ENCODE results near the gene ZNF837.

Gene ZNF837

DNA sequence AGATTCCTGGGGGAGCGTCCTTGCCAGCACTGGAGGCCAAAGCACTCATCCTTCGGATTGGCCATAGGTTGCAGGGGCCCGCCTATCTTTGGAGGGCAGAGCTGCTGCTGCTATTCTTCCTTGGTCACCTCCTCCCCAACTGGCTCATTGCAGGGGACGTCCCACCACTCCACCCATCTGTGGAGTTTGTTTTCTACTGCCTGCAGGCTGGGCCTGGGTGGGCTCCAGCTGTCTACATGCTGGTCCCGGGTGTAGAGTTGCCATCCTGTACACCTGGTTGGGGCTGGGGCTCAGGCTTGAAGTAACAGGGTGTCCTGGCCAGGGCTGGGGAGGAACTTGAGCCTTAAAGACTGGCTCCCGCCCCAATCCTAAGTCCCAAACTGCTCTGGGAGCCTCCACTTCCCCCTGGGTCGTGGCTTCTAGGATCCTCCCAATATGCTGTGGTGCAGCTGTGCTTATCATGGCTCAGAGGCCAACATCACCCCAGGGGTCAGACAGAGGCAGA, 16.8 kb upstream of the ZNF837 start:
- ChIA-PET POLR2A (interaction anchor here (1.0 kb wide), 1 partner anchor 122 kb away, joined by 3 read pairs; the partner anchor contains the start of gene ZBTB45), CTCF (no interaction called here)
- DNase-seq (ENCODE audit: extremely low spot score) = no peak
- TF ChIP-seq LEF1 (IDR thresholded peaks at IDR 0.05; ENCODE audit: borderline replicate concordance) (no peak), BHLHE40 (IDR thresholded peaks at IDR 0.05; ENCODE audit: borderline replicate concordance) (no peak), ZNF384 (IDR thresholded peaks at IDR 0.05) (no peak), FOXA1 (IDR thresholded peaks at IDR 0.05) (no peak), HDGF (IDR thresholded peaks at IDR 0.05; ENCODE audit: borderline replicate concordance) (no peak)

DNA sequence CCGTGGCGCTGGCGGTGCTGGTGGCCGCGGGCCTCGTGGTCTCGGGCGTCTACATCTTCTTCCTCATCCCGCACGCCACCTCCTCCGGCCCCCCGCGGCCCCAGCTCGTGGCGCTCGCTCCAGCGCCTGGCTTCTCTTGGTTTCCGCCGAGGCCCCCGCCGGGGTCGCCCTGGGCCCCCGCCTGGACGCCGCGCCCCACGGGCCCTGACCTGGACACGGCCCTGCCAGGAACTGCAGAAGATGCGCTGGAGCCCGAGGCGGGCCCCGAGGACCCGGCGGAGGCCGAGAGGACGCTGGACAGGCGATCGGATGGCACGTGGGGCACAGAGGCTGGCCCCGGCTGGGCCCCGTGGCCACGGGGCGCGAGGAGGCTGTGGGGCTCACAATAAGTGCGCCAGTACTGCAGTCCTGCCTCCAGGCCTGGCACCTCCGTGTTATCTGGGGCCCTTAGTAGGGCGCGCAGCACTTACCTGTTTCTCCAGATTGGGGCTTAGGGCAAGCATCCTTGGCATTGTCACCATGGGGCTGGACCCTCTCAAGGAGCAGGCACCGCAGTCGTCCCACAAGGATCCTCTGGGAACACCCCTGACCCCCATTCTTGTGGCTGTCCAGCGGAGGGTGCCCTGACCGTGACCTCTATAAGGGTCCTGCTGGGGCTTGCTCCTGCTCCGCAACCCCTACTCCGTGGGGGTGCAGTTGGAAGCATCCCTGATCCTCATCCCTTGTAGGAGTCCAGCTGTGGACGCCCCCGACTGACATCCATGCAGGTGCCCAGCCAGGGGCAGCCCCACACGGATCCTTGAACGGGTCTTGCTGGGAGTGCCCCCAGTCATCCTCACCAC, 16.1 kb upstream of the ZNF837 start:
- POLR2A ChIA-PET = interaction anchor here (1.0 kb wide), 1 partner anchor 122 kb away, joined by 3 read pairs; the partner anchor contains the start of gene ZBTB45
- no peak for DNase-seq (ENCODE audit: extremely low spot score)
- TF ChIP-seq FOXM1 (IDR thresholded peaks at IDR 0.05; ENCODE audit: borderline replicate concordance) = no peak
- no peak for TF ChIP-seq SUZ12 (IDR thresholded peaks at IDR 0.05)
- TF ChIP-seq ZNF384 (IDR thresholded peaks at IDR 0.05) = no peak
- CTCF ChIA-PET = no interaction called here

DNA sequence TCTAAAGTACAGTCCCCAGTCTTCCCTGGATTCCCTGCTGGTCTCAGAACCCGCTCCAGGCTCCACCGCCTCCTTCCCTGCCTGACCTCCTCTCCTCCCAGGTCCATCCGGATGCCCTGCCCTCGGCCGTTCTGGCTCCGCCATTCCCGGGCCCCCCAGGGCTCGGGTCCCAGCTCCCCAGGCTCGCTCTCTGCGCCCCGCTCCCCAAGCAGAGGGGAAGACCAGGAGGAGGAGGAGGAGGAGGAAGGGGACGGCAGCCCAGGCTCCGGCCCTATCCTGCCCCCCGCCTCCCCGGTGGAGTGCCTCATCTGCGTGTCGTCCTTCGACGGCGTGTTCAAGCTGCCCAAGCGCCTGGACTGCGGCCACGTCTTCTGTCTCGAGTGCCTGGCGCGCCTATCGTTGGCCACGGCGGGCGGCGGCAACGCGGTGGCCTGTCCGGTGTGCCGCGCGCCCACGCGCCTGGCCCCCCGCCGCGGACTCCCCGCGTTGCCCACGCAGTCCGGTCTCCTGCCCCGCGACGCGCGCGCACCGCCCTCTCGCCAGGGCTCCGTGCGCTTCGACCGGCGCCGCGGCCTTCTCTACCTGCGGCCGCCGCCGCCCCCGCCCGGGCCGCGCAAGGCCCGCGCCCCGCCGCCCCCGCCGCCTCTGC, 15.3 kb upstream of the ZNF837 start:
- TF ChIP-seq ARNT (IDR thresholded peaks at IDR 0.05) (no peak), NFRKB (IDR thresholded peaks at IDR 0.05) (no peak), L3MBTL2 (conservative IDR thresholded peaks at IDR 0.05) (no peak), SUZ12 (IDR thresholded peaks at IDR 0.05) (no peak), HDGF (IDR thresholded peaks at IDR 0.05; ENCODE audit: borderline replicate concordance) (no peak), BHLHE40 (IDR thresholded peaks at IDR 0.05; ENCODE audit: borderline replicate concordance) (no peak), ZNF384 (IDR thresholded peaks at IDR 0.05) (no peak), FOXA1 (IDR thresholded peaks at IDR 0.05) (no peak), LEF1 (IDR thresholded peaks at IDR 0.05; ENCODE audit: borderline replicate concordance) (no peak), ELF4 (IDR thresholded peaks at IDR 0.05) (no peak), TARDBP (IDR thresholded peaks at IDR 0.05) (no peak), CTBP1 (IDR thresholded peaks at IDR 0.05; ENCODE audit: borderline replicate concordance) (no peak), FOXM1 (IDR thresholded peaks at IDR 0.05; ENCODE audit: borderline replicate concordance) (no peak), FOXK2 (IDR thresholded peaks at IDR 0.05) (no peak), SP1 (IDR thresholded peaks at IDR 0.05) (no peak)
- TF ChIP-seq, protein P1, sequence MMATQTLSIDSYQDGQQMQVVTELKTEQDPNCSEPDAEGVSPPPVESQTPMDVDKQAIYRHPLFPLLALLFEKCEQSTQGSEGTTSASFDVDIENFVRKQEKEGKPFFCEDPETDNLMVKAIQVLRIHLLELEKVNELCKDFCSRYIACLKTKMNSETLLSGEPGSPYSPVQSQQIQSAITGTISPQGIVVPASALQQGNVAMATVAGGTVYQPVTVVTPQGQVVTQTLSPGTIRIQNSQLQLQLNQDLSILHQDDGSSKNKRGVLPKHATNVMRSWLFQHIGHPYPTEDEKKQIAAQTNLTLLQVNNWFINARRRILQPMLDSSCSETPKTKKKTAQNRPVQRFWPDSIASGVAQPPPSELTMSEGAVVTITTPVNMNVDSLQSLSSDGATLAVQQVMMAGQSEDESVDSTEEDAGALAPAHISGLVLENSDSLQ (IDR thresholded peaks at IDR 0.05) = no peak
- ChIA-PET CTCF (no interaction called here), POLR2A (interaction anchor here (1.8 kb wide), 1 partner anchor 148 kb away, joined by 5 read pairs; the partner anchor contains the start of gene TRIM28)
- DNase-seq (ENCODE audit: extremely low spot score) = no peak

DNA sequence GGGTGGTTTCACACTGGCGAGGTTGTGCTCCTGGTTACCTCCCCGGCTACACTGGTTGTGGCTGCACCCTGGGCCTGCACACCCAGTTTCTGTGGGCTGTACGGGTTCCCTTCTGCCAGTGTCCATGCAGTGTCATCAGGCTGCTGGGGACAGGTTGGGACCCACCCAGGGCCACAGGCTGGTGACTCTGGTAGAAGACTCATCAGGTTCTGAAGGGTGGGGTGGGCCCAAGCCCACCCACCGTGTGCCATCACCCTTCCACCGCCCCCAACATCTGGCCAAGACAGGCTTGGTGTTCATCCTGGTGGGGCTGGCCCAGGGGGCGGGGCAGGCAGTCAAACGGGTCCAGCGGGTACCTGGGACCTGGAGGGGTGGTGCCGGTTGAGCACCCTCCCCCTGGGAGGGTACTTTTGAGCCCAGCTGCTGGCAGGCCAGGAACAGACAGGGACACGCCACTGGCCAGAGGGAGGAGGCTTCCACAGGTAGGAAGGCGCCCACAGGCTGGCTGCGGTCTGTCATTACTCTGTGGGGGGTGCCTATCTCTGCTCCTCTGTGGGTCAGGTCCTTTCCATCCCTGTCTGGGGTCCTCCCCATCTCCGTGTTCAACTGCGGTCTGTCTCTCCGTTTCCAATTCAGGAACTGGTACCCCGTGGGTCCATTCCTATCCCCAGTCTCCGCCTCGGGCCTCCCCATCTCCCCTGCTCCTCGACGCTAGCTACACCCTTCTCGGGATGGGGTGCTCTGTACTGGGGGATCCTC, 14.6 kb upstream of the ZNF837 start, which contains the start of gene RNF225:
Gene RNF225 (plus strand): TSS at position 437 of the 759 bp plus-strand sequence. CDS start 434 bp downstream, outside the sequence.
- POLR2A ChIA-PET = interaction anchor here (1.0 to 1.8 kb wide), 2 partner anchors 12 to 148 kb away, joined by 3 to 5 read pairs; partner anchors contain the start of gene TRIM28
- TF ChIP-seq L3MBTL2 (conservative IDR thresholded peaks at IDR 0.05) (no peak), ARNT (IDR thresholded peaks at IDR 0.05) (no peak), ELF4 (IDR thresholded peaks at IDR 0.05) (0 out of 2 replicates have a peak, but pooled peaks have one; percentile 12)
- no peak for DNase-seq (ENCODE audit: extremely low spot score)
- CTCF ChIA-PET = no interaction called here

DNA sequence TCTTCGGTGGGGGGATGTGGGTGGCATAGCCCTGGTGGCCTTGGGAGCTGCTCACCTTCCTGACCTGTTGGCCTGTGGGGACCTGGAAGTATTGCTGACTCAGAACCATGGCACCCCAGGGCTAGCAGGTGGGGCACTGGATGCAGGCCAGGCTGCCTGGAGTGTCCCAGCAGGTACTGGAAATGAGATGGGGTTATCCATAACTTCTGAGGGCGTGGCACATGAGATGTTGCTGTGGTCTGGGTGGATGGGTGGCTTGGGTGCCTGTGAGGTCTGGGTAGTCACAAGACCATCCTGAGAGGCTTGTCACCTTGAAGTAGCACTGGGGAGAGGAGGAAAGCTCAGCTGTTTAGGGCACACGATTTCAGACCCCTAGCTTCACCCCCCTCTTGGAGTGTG, 14.0 kb upstream of the ZNF837 start:
- CTCF ChIA-PET = no interaction called here
- POLR2A ChIA-PET = interaction anchor here (1.0 to 1.8 kb wide), 3 partner anchors 12 to 149 kb away, joined by 3 to 5 read pairs (median 5); partner anchors contain the start of genes TRIM28 and ZNF584
- DNase-seq (ENCODE audit: extremely low spot score) = no peak
- TF ChIP-seq ZNF384 (IDR thresholded peaks at IDR 0.05) (no peak), ARNT (IDR thresholded peaks at IDR 0.05) (no peak)

DNA sequence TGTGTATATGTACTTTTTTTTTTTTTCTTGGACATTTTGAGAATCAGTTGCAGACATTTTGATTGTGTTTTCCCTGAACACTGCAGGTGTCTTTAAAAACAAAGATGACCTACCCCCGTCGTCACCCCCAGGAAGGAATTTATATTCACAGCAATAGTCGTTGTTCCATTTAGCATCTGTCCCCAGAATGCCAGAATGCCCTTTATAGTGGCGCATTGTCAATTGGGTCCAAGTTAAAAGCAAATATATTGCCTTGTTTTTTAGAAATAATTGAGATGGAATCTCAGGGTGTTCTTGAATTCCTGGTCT, 12.8 kb upstream of the ZNF837 start:
- no peak for TF ChIP-seq CTBP1 (IDR thresholded peaks at IDR 0.05; ENCODE audit: borderline replicate concordance)
- no peak for TF ChIP-seq FOXM1 (IDR thresholded peaks at IDR 0.05; ENCODE audit: borderline replicate concordance)
- no peak for TF ChIP-seq ZNF384 (IDR thresholded peaks at IDR 0.05)
- TF ChIP-seq ARNT (IDR thresholded peaks at IDR 0.05) = no peak
- TF ChIP-seq SP1 (IDR thresholded peaks at IDR 0.05) = no peak
- TF ChIP-seq L3MBTL2 (conservative IDR thresholded peaks at IDR 0.05) = no peak
- TF ChIP-seq, protein P1 (IDR thresholded peaks at IDR 0.05) = no peak
- no peak for TF ChIP-seq FOXA1 (IDR thresholded peaks at IDR 0.05)
- TF ChIP-seq NFRKB (IDR thresholded peaks at IDR 0.05) = no peak
- TF ChIP-seq TARDBP (IDR thresholded peaks at IDR 0.05) = no peak
- TF ChIP-seq HDGF (IDR thresholded peaks at IDR 0.05; ENCODE audit: borderline replicate concordance) = no peak
- no peak for TF ChIP-seq ELF4 (IDR thresholded peaks at IDR 0.05)
- no peak for TF ChIP-seq SUZ12 (IDR thresholded peaks at IDR 0.05)
- TF ChIP-seq BHLHE40 (IDR thresholded peaks at IDR 0.05; ENCODE audit: borderline replicate concordance) = no peak
- no peak for TF ChIP-seq LEF1 (IDR thresholded peaks at IDR 0.05; ENCODE audit: borderline replicate concordance)
- no peak for TF ChIP-seq FOXK2 (IDR thresholded peaks at IDR 0.05)
- no peak for DNase-seq (ENCODE audit: extremely low spot score)
- CTCF ChIA-PET = no interaction called here
- POLR2A ChIA-PET = no interaction called here

Measured in HEK293T (cell line).